NCI-H1048 (cell line): Measurements from ENCODE around the gene PHACTR1.

Source experiments
- DNase-seq: peaks from one replicate; lab custom pipeline; 2025; lab: John Stamatoyannopoulos, UW

PHACTR1 gene

DNA sequence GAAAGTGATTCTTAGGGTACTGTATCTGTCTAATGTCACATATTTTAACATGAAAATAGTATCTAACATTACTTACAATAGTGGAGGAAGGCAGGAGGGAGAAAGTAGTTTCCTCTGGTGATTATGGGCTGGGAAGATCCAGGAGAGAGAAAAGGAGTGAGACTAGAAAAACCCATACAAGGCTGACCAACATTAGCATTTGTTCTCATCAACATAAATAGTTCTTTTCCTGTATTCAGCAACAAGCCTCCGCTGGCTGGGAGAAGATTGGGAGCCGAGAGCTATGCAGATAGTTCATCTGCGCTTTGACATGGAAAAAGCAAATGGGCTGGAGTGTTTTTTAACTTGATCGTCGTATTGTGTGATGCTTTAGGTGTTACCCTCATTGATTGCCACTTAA, 239.4 kb downstream of the PHACTR1 start:
- no peak for DNase-seq

- DNase-seq = no peak
Measured at GRCh38 chr6:12956991-12957320, 240.4 kb downstream of the PHACTR1 start.

DNA sequence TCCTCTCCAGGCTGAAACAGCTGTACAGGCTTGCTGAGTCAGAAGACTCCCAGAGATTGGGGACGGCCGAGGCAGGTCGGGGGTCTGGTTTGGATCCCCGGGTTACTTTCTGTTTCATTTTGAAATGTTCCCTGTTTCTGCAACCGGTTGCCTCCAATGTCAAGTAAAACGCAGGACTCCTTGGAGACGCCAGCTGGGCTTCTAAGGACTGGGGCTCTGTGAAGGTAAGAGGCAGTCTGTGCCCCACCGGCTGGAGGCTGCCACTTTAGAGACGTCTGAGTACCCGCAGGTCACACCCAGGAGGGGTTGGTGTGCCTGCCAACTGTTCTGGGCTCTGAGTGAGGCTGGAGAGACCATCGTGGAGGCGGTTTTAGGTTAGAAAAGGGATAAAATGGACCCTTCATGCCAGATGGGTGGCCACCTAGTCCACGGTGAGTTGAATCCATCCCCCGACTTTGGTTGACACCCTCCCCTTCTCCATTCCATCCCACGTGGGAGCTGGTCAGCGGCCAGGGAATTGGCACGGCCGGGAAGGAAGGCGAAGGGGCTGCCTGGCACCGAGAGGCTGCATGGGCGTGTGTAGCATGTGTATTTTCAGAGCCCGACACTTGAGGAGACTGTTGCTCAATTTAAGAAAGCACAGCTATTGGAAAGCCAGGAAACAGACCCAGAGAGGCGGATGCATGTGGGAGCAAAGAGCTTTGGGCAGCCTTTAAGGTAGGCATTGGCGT, 240.9 kb downstream of the PHACTR1 start:
- DNase-seq = no peak

GRCh38 chr6:12958052-12958706, 241.6 kb downstream of the PHACTR1 start:
- no peak for DNase-seq

GRCh38 chr6:12961761-12962160, 245.2 kb downstream of the PHACTR1 start:
- no peak for DNase-seq

- no peak for DNase-seq
Measured at GRCh38 chr6:12962529-12962928, 246.0 kb downstream of the PHACTR1 start.

DNA sequence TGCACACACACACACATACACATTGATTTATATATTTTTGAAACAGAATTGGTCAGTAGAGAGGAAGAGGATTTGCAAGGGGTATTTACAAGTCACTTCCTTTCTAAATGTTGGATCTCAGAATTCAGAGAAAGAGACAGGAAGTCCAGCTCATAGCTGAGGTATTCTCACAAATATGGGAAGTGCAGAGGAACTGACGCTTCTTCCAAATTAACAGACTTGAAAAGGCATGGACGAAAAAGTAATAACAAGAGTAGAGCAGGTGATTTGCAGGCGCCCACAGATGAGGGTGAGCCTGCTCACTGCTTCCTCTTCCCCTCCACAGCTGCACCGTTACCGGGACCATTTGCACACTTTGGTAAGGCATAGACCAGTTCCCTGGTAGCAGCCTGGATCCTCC, 246.4 kb downstream of the PHACTR1 start:
- DNase-seq = no peak

- no peak for DNase-seq
Measured at GRCh38 chr6:12963567-12963966, 247.0 kb downstream of the PHACTR1 start.

- DNase-seq = no peak
Measured at GRCh38 chr6:12967686-12968085, 251.1 kb downstream of the PHACTR1 start.

DNA sequence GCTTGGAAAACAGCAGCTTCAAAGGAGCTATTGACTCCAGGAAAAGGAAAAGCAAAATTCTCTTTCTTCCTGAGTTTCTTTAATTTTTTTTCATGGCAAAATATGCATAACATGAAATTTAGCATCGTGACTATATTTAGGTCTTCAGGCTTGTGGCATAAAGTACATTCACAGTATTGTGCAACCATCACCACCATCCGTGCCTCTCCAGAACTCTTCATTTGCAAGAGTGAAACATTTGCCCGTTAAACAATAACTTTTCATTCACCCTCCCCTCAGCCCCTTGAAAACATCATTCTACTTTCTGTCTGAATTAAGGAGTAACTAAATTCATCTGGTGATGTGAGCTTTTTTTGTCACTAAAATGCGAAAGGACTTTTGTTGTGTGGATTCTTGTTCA, 251.7 kb downstream of the PHACTR1 start:
- no peak for DNase-seq

GRCh38 chr6:12968839-12969558, 252.4 kb downstream of the PHACTR1 start:
- DNase-seq = no peak

DNA sequence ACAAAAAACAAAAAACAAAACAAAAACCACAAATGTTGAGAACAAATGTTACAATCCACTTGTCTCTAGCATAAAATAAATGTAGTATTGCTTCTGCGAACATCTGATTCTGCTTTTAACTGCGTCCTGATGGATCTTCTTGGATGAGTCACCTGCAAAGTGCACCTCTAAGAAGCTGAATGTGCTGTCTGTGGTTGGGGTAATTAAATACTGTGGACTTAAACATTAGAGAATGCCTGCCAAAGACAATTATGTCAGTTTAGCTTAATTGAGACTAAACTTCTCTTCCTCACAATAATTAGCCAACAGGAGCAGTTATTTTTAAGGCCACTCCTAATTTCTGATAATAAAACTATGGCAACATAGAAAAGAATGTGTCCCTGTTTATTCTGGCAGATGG, 253.4 kb downstream of the PHACTR1 start:
- no peak for DNase-seq

DNA sequence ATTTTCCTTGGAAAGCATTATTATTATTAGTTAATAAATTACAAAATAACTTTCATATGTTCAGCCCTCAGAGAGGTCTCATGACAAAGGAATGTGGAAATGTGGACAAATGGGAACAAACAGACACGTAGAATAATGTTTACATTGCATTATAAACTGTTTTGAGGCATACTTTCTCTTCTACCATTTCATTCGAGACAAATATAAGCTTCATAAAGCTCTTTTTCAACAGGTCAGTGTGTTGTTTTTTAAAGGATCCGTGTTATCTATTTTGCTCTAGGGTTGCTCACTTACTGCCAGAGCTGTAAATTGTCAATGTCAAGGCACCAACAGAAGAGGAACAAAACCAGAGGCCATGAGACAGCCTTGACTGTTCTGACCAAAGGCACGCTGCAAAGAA, 256.8 kb downstream of the PHACTR1 start:
- no peak for DNase-seq

DNA sequence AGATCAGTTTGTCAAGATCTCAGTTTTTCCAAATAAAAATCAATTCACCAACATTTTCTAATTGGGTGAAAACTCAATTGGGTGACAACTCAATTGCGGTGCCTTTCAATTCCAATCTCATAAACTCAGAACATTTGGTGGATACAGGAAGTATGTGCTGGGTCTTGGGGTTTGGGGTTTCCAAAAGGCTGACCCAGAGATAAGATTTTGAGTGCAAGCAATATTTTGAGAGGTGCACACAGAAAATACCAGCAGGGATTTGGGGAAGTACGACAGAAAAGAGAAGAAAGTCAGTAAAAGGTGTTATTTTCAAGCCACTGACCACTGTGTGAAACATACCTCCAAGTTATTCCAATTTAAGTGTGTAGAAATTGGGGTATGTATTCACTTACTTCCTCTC, 258.0 kb downstream of the PHACTR1 start:
- no peak for DNase-seq

DNA sequence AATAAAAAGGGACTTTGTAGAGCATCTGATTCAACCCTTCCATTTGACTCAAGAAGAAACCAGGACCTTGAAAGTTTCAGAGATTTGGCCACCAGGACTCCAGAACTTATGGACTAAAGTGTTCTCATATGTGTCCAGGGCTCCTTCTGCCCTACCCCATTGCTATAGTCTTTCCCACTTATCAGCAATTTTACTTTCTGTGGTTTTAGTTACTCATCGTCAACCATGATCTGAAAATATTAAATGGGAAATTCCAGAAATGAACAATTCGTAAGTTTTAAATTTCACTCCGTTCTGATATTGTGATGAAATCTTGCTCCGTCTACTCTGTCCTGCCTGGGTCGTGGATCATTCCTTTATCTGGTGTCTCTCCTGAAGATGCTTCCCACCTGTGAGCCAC, 259.8 kb downstream of the PHACTR1 start:
- no peak for DNase-seq

- DNase-seq = no peak
Measured at GRCh38 chr6:12977206-12977605, 260.6 kb downstream of the PHACTR1 start.

GRCh38 chr6:12977806-12978205, 261.2 kb downstream of the PHACTR1 start:
- no peak for DNase-seq

DNA sequence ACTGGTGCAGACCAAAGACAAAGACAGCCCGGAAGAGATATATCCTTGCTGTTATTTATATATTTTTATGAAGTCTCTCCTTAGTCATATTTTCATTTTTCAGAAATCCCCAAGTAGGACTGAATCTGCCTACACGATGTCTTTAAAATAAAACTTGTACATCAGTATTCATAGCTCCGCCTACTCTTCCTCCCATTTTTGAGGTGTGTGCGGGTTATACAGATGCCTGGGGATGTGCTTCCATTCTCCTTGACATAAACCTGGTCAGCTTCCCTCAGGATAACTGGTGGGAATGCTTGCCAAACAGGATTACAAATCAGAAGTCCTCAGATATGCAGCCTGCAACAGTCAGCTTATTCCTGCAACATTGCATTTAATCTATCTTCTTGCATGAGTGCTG, 264.2 kb downstream of the PHACTR1 start:
- DNase-seq = no peak

DNA sequence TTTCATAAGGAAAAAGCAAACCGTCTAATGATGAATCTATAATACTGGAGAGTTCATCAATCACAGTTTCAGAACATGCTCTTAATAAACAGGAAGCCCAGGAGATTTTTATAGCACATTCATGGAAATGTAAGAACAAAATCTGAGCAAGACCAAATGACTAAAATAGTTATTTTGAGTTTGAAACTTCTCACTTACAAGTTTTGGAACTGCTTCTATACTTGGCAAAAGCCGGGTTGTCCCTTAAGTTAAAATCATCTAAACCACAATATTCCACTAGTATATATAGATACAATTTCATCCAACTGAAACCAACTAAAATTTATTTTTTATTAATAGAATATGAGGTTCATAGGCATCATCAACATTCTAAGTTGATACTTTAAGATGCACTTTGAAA, 268.2 kb downstream of the PHACTR1 start:
- DNase-seq = no peak

DNA sequence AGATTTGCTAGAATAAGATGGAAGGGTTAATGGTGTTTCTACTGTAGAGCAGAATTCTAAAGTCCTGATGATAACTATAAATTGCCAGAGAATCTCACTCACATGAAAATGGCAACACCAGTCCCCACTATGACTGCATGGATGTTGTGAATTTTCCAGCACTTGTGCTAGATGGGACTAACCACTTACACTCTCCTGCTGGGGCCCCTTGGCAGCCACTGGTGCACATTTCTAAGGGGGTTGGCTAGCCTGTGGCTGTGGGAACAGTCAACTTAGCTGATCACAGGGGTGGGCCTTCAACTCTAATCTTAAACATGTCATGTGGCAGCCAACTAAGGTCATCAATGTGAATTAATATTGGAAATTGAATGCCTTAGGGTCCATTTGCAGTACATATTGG, 271.2 kb downstream of the PHACTR1 start:
- no peak for DNase-seq

DNA sequence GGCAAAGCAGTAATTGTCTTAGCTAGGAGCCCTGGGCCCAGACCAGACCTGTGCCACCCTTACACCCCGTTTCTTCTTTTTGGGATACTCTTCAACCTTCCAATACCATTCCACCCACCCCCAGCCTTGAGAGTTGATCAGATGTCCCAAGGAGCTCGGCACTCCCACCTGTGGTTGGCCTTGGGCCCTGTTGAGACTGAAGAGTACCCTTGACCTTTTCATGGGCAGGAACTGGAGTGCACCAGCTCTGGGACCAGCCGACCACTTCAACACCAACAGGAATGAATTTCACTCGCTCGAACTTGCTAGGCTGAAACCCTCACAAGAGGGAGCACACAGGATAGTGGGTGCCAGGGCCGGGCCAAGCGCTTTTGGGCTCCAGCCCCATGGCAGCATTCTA, 273.6 kb downstream of the PHACTR1 start:
- DNase-seq = no peak

DNA sequence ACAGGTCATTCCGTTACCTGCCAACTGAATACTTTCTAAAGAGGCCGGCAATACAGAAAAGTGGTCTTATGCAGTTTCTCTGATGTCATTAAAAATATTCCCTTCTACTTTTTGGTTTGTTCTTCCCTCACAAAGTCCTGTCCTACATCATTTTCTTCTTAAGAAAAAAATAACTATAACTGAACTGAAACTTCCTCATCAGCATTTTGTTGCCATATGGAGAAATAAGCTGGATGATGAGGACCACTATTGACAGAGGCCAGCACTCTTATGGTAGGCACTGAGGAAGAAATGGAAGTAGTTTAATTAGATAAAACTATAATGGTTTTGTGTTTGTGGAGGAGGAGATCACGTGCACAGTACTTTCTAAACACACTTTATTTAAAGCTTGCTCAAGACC, 274.9 kb downstream of the PHACTR1 start:
- no peak for DNase-seq

DNA sequence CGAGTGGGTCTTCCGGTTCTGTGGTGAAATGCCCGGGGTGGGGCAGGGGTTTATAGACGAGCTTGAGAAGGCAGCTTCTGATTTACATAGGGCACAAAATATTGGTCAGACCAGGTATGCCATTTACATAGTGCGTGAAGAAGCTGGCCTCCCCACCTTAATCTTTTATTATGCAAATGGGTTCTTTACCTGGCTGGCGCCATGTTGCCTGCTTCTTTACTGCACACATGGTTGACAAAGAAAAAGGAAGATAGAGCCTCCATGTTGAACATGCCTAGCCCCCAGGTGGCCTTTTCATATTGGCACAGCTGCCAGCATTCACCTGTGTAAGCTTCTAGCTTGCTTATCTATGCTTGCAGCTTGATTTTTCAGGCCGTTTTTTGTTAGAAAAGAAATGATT, 276.2 kb downstream of the PHACTR1 start:
- DNase-seq = no peak
